SKM-1 (cell line): ENCODE data around the gene IDH3B.

Source experiments
- DNase-seq: peaks from one replicate; lab custom pipeline; 2025; ENCODE audit not compliant: unreplicated experiment; lab: John Stamatoyannopoulos, UW

Gene IDH3B

DNA sequence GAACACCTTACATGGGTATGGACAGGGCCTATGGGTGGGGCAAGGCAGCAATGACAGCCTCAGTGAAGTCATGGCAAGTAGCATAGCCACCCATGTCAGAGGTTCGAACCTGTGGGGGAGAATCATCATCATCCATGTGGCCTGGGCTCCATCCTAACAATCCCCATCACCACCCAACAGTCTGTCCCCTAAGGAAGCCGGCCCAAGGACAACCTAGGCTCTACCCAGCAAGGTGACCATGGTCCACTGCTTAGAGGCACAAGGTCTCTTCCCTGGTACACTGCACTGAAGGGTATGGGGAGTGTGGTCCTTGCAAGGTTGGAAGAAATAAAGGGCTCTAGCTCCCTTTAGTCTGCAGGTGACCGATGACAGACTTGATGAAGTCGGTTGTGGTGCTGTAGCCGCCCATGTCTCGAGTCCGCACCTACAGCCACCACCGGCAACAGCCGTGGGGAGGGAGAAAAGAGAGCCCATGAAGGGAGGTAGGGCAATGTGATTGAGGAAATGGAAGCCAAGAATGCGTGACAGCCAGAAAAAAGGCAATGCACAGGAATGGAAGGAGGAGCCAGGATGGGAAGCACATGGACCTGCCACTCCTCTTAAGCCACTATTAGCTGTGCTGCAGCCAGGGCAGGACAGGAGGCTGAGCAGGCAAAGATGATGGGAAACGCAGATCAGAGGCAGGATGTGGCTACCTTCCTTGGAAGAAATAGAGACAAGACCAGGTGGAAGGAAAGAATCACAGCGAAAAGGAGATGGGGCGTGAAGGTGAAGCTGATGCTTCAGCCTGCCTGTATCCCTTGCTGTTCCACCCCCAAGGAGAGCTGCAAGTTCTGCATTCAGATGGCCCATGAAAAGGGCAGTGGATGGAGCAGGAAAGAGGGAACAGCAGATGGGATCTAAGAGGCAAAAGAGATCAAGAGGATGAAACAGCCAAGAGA lies 5.3 kb downstream of the IDH3B start:
- no peak for DNase-seq

DNA sequence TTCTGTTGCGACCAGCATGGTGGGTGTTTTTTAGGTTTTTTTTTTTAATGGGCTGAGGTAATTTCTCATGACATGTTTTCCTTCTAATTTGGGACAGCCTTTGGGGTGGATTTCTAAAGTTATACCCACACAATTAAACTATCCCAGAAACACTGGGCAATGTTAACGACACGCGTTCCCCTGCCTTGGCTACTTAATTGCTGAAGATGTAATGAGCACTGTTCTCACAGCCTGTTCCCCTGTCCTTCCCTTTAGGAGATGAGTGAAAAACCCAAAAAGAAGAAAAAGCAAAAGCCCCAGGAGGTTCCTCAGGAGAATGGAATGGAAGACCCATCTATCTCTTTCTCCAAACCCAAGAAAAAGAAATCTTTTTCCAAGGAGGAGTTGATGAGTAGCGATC lies 6.3 kb downstream of the IDH3B start:
- DNase-seq: no peak

- DNase-seq: no peak
Measured at GRCh38 chr20:2657241-2657640, 6.8 kb downstream of the IDH3B start.

DNA sequence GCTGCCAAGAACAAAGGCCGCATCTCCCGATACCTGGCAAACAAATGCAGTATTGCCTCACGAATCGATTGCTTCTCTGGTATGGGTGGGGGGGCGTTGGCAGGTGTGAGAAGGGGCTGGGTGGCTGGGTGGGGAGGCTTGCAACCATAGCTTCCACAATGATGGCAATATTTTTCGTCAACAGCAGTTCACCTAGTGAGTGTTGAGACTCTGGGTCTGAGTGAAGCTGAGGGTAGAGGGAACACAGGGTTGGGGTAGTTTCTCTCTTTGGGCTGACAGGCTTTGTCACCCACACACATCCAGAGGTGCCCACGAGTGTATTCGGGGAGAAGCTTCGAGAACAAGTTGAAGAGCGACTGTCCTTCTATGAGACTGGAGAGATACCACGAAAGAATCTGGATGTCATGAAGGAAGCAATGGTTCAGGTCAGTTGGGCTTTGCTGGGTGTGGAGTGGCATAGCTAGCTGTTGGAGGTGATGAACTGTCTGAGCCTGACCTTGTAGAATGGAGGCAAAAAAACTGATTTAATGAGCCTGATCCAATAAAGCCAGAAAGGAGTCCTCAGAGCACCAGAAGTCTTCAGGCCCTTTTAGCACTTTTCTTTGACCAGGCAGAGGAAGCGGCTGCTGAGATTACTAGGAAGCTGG lies 7.4 kb downstream of the IDH3B start:
- no peak for DNase-seq

- no peak for DNase-seq
Measured at GRCh38 chr20:2655331-2656116, 8.5 kb downstream of the IDH3B start.

DNA sequence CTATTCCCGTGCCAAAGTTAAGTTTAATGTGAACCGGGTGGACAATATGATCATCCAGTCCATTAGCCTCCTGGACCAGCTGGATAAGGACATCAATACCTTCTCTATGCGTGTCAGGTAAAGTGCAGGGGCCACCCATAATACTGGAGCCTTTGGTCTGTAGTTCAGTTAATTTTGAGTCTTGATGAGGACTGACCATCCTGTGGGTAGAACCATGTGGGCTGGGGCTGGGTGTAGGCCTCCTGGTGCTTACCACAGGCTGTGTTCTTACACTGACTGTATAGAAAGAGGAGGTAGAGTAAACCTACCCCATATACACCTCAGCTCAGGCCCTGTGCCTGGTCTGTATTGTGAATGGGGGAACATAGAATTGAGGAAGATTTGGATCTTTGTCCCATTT lies 9.2 kb downstream of the IDH3B start:
- no peak for DNase-seq

- DNase-seq: no peak
Measured at GRCh38 chr20:2654384-2654822, 9.6 kb downstream of the IDH3B start.

GRCh38 chr20:2653556-2654383 lies 10.2 kb downstream of the IDH3B start:
- DNase-seq: no peak

GRCh38 chr20:2652724-2653555 lies 11.1 kb downstream of the IDH3B start:
- no peak for DNase-seq

DNA sequence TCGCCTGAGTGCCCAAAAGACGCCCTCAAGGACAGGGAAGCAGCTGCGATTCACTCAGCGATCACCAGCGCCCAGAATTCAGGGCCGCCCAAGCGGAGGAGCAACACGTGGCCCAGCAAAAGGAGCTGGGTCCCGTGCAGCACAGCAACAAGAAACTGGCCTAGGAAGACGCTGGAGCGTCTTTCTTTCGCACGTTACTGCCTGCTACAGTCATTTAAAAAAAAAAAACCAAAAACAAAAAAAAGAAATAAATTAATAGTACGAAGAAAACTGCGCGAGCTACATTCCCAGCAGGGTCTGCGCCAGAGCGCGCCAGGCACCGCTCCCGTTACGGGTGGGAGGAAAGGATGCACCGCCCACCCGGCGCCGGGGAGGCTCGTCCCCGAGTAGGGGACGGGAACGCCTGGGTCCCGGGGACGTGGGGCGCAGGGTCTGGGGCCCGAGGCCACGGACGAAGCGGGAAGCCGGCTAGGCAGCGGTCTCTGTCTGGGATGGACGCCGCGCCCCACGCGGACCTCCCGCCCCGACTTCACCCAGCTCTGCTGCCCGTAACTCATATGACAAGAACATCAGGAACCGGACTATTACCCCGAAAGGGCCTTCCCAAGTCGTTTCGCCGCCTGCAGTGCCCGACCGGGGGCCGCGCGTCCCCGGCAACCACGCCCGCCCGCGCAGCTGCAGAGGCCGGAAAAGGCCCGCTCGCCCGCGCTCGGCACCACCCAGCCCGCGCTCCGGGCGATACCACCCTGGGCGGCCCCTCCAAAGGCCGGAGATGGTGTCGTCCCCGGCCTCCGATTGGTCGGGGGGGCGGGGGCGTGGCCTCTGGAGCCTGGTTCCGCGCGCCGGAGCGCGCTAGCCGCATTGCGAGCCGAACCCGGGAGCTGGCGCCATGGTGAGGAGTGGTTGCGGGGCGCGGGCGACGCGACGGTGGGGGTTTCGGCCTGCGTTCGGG lies 12.0 kb downstream of the IDH3B start, which contains the start of gene NOP56:
TSS of gene NOP56 (plus strand) at position 861 of the 952 bp plus-strand sequence. CDS start at position 890, 29 bp downstream.
- peak; percentile 44 for DNase-seq

DNA sequence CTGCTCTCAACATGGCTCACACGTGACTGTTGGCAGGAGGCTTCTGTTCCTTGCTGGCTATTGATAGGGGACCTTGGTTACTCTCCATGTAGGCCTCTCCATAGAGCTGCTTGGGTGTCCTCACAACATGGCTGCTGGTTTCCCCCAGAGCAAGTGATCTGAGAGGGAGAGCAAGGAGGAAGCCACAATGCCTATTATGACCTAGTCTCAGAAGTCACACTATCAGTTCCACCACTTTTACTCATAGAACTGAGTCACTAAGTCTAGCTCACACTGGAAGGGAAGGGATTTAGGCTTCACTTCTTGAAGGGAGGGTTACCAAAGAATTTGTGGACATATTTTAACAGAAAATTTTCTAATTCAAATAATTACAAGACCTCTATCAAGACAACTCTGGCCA lies 20.3 kb downstream of the IDH3B start:
- no peak for DNase-seq

- no peak for DNase-seq
Measured at GRCh38 chr20:2640899-2641298, 23.1 kb downstream of the IDH3B start.

- no peak for DNase-seq
Measured at GRCh38 chr20:2640260-2640659, 23.8 kb downstream of the IDH3B start.

DNA sequence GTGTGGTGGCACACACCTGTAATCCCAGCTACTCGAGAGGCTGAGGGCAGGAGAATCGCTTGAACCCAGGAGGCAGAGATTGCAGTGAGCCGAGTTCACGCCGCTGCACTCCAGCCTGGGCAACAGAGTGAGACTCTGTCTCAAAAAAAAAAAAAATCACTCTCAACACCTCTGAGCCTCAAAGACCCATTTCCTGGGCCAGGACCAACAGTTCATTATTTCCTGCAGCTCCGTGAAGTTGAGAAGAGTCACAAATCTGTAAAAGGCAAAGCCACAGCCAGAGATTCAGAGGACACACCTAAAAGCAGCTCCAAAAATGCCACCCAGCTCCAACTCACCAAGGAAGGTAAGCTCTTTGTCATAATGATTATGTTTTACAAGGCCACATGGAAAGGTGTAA lies 26.8 kb downstream of the IDH3B start:
- DNase-seq: no peak

DNA sequence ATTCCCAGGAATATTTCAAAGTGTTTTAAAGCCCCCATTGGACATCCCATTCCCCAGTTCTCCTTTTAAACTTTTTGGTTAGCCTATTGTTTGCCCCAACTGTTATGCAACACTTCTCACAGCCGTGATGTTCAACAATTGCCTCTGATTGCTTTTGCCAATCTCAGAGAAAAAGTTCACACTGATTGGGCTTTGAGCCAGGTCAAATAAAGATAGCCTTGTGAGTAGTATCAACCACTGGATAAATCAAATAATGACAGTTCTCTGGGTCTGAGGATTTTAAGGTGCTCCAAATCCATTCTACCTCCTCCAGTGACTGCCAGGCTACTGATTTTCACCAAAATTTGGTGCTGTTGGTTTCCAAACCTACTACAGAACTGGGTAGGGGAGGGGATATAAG lies 30.6 kb downstream of the IDH3B start:
- DNase-seq: no peak

DNA sequence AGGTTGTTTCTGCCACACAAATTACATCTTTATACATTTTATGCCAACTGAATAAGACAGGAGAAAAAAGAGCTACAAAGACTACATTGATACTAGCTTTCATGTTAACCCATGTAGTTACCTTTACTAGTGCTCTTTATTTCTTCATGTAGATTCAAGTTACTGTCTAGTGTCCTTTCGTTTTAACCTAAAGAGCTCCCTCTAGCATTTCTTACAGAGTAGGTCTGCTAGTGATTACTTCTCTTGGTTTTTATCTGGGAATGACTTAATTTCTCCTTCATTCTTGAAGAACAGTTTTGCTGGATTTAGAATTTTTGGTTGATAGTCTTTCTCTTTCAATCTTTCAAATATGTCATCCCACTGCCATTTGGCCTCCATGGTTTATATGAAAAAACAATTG lies 32.8 kb downstream of the IDH3B start:
- DNase-seq: no peak

- no peak for DNase-seq
Measured at GRCh38 chr20:2626853-2627541, 37.0 kb downstream of the IDH3B start.

GRCh38 chr20:2625062-2625461 lies 39.0 kb downstream of the IDH3B start:
- DNase-seq: no peak
